Measurements from ENCODE around the gene FOXN1.
"Not testable (repeated sequence)": the region's sequence is repeated elsewhere in the genome, so short reads cannot be mapped to it uniquely, and the experiment has no call there.

The FOXN1 gene

GRCh38 chr17:28500712-28501379 is 5.3 kb upstream of the FOXN1 start:
- DNase-seq (ENCODE audit: low spot score) = no peak

GRCh38 chr17:28501421-28502284 is 4.5 kb upstream of the FOXN1 start:
- no peak for DNase-seq (ENCODE audit: low spot score)

GRCh38 chr17:28503420-28503819 is 2.7 kb upstream of the FOXN1 start:
- DNase-seq (ENCODE audit: low spot score) = no peak

GRCh38 chr17:28506763-28507487 is 777 bp downstream of the FOXN1 start:
- DNase-seq (ENCODE audit: low spot score) = no peak

GRCh38 chr17:28507567-28508203 is 1.5 kb downstream of the FOXN1 start:
- no peak for DNase-seq (ENCODE audit: low spot score)

- DNase-seq (ENCODE audit: low spot score) = no peak
Measured at GRCh38 chr17:28508211-28508724, 2.1 kb downstream of the FOXN1 start.

- DNase-seq (ENCODE audit: low spot score) = no peak
Measured at GRCh38 chr17:28509789-28510188, 3.6 kb downstream of the FOXN1 start.

GRCh38 chr17:28511858-28512461 is 5.8 kb downstream of the FOXN1 start:
- DNase-seq (ENCODE audit: low spot score) = no peak

GRCh38 chr17:28513476-28513875 is 7.3 kb downstream of the FOXN1 start:
- no peak for DNase-seq (ENCODE audit: low spot score)

- peak; percentile 39 for DNase-seq (ENCODE audit: low spot score)
Measured at GRCh38 chr17:28514561-28515002, 8.4 kb downstream of the FOXN1 start.

GRCh38 chr17:28515518-28515917 is 9.4 kb downstream of the FOXN1 start:
- no peak for DNase-seq (ENCODE audit: low spot score)

GRCh38 chr17:28518132-28518531 is 12.0 kb downstream of the FOXN1 start:
- DNase-seq (ENCODE audit: low spot score) = no peak

- DNase-seq (ENCODE audit: low spot score) = no peak
Measured at GRCh38 chr17:28518578-28518977, 12.4 kb downstream of the FOXN1 start.

- DNase-seq (ENCODE audit: low spot score) = no peak
Measured at GRCh38 chr17:28519236-28519635, 13.1 kb downstream of the FOXN1 start.

GRCh38 chr17:28520687-28521086 is 14.5 kb downstream of the FOXN1 start:
- DNase-seq (ENCODE audit: low spot score) = no peak

GRCh38 chr17:28521311-28522085 is 15.3 kb downstream of the FOXN1 start:
- no peak for DNase-seq (ENCODE audit: low spot score)

GRCh38 chr17:28522281-28522680 is 16.1 kb downstream of the FOXN1 start:
- DNase-seq (ENCODE audit: low spot score) = not testable (repeated sequence)

GRCh38 chr17:28523186-28523585 is 17.0 kb downstream of the FOXN1 start:
- no peak for DNase-seq (ENCODE audit: low spot score)

- no peak for DNase-seq (ENCODE audit: low spot score)
Measured at GRCh38 chr17:28523876-28524275, 17.7 kb downstream of the FOXN1 start.

Data from LoVo (cell line).